Colonic mucosa (tissue), 4 donors: ENCODE data around the gene NFKBIZ. TPM values are rescaled to one million over a fixed set of nuclear protein-coding genes. Genes with fewer than 3 reads are reported as not detected.

Experiments
- DNase-seq: peaks from one replicate; pipeline ENCODE4 v3.0.0-alpha.2; 2020
- H3K27ac ChIP-seq: fragments of 200-600 bp; one replicate; pipeline ENCODE4 v1.8.0; 2021
- H3K27me3 ChIP-seq: fragments of 200-600 bp; one replicate; pipeline ENCODE4 v1.8.0; 2021
- H3K36me3 ChIP-seq: fragments of 200-600 bp; one replicate; pipeline ENCODE4 v1.8.0; 2021
- H3K4me1 ChIP-seq: fragments of 200-600 bp; one replicate; pipeline ENCODE4 v1.8.0; 2021; ENCODE audit warnings: mild to moderate bottlenecking
- H3K4me3 ChIP-seq: fragments of 200-600 bp; one replicate; pipeline ENCODE4 v1.8.0; 2021
- H3K9ac ChIP-seq, 2 donors: one replicate each; pipeline ENCODE4 v1.7.0; 2013; ENCODE audit warnings: control low read depth in 2 of 2, low read depth in 2 of 2, low read length in 2 of 2
- H3K9me3 ChIP-seq: fragments of 200-600 bp; one replicate; pipeline ENCODE4 v1.8.0; 2021
- intact Hi-C: fragments of 100-400 bp; cut with DNase I; formaldehyde crosslinking; loops from one replicate; pipeline ENCODE4 v1.14.1; 2022
- total RNA-seq, 2 donors: library from RNA; stranded (reverse); fragmentation: NEBNext Ultra II Directional in 1 of 2; extraction: Animal tissue kit (Norgen Biotek cat#: 25700) in 1 of 2; gene quantifications; one replicate each; pipeline ENCODE4 v1.2.1, GENCODE V29; 2021
- TF ChIP-seq, protein P1 (sequence below): fragments of 200-600 bp; IDR thresholded peaks from one replicate; pipeline ENCODE4 v1.8.0; 2022; ENCODE audit warnings: antibody characterized with exemption, mild to moderate bottlenecking
- donor health status: healthy.
- donor health status: DM: no; HTN: no; CAD: no.
- donor health status: DM: no; HTN: no; CAD: no.

The NFKBIZ gene, protein sequence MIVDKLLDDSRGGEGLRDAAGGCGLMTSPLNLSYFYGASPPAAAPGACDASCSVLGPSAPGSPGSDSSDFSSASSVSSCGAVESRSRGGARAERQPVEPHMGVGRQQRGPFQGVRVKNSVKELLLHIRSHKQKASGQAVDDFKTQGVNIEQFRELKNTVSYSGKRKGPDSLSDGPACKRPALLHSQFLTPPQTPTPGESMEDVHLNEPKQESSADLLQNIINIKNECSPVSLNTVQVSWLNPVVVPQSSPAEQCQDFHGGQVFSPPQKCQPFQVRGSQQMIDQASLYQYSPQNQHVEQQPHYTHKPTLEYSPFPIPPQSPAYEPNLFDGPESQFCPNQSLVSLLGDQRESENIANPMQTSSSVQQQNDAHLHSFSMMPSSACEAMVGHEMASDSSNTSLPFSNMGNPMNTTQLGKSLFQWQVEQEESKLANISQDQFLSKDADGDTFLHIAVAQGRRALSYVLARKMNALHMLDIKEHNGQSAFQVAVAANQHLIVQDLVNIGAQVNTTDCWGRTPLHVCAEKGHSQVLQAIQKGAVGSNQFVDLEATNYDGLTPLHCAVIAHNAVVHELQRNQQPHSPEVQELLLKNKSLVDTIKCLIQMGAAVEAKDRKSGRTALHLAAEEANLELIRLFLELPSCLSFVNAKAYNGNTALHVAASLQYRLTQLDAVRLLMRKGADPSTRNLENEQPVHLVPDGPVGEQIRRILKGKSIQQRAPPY
- 10 to 100 TPM; 69.4 to 96.2 TPM for total RNA-seq

DNA sequence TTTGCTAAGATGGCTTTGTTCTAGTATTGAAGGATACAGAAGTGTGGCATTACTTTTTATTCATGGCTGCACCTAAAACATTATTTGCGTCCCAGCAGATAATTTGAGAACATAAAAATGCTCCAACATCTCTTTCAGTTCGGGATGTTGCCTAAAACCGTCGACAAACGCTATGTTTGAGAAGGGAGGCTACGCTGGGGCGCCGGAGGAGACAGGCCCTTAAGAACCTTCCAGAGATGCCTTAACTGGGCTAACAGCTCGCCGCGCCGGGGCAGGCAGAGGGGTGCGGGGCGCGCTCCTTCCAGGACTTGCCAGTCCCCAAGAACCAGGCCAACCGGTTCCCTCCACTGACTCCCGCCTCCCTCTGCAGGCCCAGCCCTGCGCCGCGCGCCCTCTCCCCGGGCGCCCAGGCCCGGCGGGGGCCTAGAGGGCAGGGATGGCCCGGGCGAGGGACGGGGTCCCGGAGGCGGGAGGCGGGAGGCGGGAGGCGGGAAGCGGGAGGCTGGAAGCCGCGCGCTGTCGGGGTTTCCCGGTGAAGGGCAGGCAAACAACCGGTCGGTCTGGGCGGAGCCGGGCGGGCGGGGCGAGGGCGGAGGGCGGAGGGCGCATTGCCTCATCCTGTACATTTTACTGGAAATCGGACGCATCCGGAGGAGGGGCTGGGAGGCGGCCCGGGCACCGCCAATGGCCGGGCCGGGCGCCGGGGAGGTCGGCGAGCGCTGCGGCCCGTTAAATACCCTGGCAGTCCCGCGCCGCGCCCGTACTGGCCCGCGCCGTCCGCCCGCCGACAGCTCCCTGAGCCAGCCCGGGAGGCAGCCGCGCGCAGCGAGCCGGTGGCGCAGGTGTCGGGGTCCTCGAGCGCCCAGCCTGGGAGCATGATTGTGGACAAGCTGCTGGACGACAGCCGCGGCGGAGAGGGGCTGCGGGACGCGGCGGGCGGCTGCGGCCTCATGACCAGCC is at the start of gene NFKBIZ:
Gene NFKBIZ, plus strand, starts transcription at position 761 of the 960 bp plus-strand sequence. Its CDS starts 115 bp downstream, at position 876.
- Histone ChIP-seq H3K9me3 (no peaks in the 10 kb centered on the region), H3K4me1 (peaks cover 14% of the 10 kb centered on the region), H3K36me3 (peaks cover 6% of the 10 kb centered on the region), H3K4me3 (peak within 1 kb of the TSS; percentile 85), H3K9ac (peak within 1 kb of the TSS; percentile 97 to 98), H3K27ac (peak within 1 kb of the TSS; percentile 99), H3K27me3 (no peaks in the 10 kb centered on the region)
- intact Hi-C loops = no loop called here
- DNase-seq = peak; percentile 98
- TF ChIP-seq, protein P1, sequence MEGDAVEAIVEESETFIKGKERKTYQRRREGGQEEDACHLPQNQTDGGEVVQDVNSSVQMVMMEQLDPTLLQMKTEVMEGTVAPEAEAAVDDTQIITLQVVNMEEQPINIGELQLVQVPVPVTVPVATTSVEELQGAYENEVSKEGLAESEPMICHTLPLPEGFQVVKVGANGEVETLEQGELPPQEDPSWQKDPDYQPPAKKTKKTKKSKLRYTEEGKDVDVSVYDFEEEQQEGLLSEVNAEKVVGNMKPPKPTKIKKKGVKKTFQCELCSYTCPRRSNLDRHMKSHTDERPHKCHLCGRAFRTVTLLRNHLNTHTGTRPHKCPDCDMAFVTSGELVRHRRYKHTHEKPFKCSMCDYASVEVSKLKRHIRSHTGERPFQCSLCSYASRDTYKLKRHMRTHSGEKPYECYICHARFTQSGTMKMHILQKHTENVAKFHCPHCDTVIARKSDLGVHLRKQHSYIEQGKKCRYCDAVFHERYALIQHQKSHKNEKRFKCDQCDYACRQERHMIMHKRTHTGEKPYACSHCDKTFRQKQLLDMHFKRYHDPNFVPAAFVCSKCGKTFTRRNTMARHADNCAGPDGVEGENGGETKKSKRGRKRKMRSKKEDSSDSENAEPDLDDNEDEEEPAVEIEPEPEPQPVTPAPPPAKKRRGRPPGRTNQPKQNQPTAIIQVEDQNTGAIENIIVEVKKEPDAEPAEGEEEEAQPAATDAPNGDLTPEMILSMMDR = no peak

DNA sequence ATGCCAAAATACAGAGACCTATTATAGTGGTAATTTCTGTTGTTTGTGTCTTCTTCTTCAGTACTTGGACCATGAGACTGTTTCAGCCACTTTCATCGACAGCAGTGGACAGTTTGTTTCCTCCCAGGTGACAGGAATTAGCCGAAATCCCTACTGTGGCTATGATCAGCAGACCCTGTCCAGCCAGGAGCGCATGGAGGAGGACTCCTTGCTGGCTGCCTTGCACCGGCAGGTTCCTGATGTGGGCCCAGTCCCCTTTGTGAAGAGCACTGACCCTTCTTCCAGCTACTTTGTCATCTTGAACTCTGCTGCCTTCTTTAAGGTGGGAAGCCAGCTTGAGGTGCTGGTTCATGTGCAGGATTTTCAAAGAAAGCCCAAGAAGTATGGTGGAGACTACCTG is 48.1 kb upstream of the NFKBIZ start:
- H3K27me3 ChIP-seq = no peaks in the 10 kb centered on the region
- H3K9ac ChIP-seq = no peak overlapping the region
- TF ChIP-seq, protein P1 = no peak
- H3K4me1 ChIP-seq = no peaks in the 10 kb centered on the region
- no peaks in the 10 kb centered on the region for H3K9me3 ChIP-seq
- H3K4me3 ChIP-seq = no peak overlapping the region
- no peak overlapping the region for H3K27ac ChIP-seq
- intact Hi-C loops = no loop called here
- no peaks in the 10 kb centered on the region for H3K36me3 ChIP-seq
- no peak for DNase-seq

DNA sequence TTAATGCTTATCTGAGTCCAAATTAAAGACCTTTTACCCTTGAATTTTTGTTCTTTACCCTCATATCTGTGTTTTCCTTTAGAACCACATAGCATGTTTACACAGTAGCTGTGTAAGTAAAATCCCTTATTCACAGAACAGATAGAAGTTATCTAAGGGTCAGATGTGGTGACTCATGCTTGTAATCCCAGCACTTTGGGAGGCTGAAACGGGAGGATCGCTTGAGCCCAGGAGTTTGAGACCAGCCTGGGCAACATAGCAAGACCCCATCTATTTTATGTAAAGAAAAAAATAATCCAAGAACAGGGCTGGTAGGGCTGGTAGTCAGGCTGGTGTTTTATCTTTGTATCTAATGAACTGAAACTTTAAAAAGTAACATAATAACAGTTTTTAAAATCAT is 47.1 kb upstream of the NFKBIZ start:
- Histone ChIP-seq H3K9me3 (no peaks in the 10 kb centered on the region), H3K4me3 (no peak overlapping the region), H3K9ac (no peak overlapping the region), H3K4me1 (no peaks in the 10 kb centered on the region), H3K27me3 (no peaks in the 10 kb centered on the region), H3K27ac (no peak overlapping the region), H3K36me3 (no peaks in the 10 kb centered on the region)
- no peak for DNase-seq
- intact Hi-C loops = loop anchor here (2.0 kb wide), 1 partner anchor 735 kb away; no protein-coding TSS in a partner anchor
- TF ChIP-seq, protein P1 = no peak

DNA sequence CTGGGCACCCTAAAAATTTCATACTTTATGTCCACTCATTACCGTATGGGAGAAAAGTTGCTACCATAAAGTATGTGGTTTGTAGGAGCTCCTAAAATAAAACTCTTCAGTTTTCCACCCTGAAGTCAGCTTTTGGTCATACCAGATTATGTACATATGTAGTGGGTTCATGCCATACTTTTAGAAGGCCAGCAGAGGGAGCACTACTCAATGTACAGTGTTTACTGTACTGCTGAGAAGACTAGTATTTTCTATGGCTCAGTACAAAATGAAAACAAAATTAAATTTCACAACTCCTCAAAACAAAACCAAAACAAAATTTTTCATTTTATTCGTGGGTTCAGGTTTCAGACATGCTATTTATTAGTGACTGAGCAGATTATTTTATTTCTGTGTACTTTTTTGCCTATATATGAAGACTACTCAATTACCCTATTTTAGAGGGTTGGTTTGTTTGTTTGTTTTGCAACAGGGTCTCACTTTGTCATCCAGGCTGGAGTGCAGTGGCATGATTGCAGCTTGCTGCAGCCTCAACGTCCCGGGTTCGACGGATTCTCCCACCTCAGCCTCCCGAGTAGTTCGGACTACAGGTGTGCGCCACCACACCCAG is 46.0 kb upstream of the NFKBIZ start:
- no peaks in the 10 kb centered on the region for H3K4me1 ChIP-seq
- no peaks in the 10 kb centered on the region for H3K9me3 ChIP-seq
- no peaks in the 10 kb centered on the region for H3K36me3 ChIP-seq
- intact Hi-C loops = loop anchor here (2.0 kb wide), 1 partner anchor 734 kb away; no protein-coding TSS in a partner anchor
- peak; percentile 71 for DNase-seq
- no peak overlapping the region for H3K27ac ChIP-seq
- no peak overlapping the region for H3K4me3 ChIP-seq
- H3K27me3 ChIP-seq = no peaks in the 10 kb centered on the region
- no peak overlapping the region for H3K9ac ChIP-seq
- TF ChIP-seq, protein P1 = peak; percentile 84
